ENCODE measurements around the gene DDAH2.

The DDAH2 gene

GRCh38 chr6:31728767-31729514 is at the start of gene DDAH2:
TSS of gene DDAH2 (minus strand) at chr6:31729299. CDS start at chr6:31729161, 138 bp downstream.
- DNase-seq (ENCODE audit: low read depth): no peak

- no peak for DNase-seq (ENCODE audit: low read depth)
These were observed 49.1 kb upstream of the DDAH2 start for GRCh38 chr6:31778193-31778592.

DNA sequence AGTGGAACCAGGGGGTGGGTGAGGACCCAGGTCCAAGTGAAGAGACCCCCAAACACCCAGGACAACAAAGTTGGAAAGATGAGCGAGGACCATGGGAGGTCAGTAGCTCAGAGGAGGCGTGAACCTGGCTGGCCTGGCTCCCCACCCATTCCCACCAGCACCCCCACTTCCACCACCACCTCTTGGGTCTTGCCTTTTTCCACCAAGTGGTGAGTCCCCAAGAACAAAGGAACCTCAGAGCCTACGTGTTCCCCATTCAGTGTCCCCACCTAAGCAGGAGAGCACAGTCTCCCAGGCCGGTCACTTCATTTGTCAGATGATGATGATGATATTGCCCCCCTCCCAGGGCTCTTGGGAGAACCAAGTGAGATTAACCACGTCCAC is 48.6 kb upstream of the DDAH2 start:
- DNase-seq (ENCODE audit: low read depth): no peak

DNA sequence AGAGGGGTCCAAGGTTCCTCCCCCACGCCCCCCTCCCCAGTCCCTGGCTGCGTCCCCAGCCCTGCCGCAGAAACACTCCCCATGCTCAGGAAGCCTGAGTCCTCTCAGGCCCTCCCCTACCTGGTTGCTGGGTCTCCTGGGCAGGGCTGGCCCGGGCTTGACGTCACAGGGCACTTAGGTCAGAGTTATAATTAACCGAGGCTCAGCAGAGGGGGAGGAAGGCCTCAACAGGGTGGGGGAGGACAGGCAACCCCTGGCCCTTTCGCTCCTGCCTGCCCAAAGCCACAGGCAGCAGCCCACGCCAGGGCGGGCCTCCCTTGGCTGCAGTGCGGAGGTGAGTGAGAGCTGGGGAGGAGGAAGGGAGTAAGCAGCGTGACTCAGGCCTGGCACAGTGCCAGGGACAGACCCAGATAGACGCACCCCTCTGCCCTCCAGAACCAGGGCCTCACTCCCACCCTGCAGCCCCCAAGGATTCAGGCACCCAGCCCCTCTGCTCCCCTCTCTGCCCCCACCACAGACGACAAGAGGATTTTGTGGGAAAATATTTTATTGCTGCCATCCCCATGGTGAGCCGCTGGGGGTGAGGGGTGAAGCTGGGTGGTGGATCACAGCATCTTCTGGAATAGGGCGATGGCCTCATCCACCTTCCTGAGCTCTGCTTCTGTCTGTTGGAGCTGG is 48.0 kb upstream of the DDAH2 start, which contains the start of gene VWA7:
Gene VWA7 (minus strand): TSS at position 340 of the 678 bp plus-strand sequence. CDS start 549 bp downstream, outside the sequence.
- DNase-seq (ENCODE audit: low read depth): peak; percentile 52

DNA sequence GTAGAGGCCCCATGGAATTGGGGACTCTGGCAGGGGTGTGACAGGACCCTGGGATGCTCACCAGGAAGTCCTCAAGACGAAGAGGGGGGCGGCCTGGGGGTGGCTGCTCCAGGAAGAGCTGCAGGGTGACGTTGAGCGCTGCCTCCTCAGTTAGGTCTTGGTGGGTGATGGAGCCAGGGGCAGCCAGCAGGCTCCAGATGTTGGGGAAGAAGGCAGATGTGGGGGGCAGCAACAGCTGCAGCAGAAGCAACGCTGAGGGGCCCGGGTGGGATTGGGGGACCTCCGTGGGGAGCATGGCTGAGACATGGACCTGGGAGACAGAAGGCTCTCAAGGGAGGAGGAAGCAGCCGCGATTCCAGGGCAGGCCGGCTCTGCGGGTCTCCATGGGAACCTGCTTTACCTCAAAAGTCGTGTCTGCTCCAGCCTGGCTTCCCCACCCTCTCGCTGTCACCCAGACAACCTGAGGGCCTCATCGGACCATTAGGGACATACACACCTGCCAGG is 47.4 kb upstream of the DDAH2 start:
- no peak for DNase-seq (ENCODE audit: low read depth)

GRCh38 chr6:31775633-31776484 is 46.8 kb upstream of the DDAH2 start:
- DNase-seq (ENCODE audit: low read depth): no peak

GRCh38 chr6:31775184-31775583 is 46.1 kb upstream of the DDAH2 start:
- DNase-seq (ENCODE audit: low read depth): no peak

GRCh38 chr6:31771992-31772358 is 42.9 kb upstream of the DDAH2 start:
- no peak for DNase-seq (ENCODE audit: low read depth)

DNA sequence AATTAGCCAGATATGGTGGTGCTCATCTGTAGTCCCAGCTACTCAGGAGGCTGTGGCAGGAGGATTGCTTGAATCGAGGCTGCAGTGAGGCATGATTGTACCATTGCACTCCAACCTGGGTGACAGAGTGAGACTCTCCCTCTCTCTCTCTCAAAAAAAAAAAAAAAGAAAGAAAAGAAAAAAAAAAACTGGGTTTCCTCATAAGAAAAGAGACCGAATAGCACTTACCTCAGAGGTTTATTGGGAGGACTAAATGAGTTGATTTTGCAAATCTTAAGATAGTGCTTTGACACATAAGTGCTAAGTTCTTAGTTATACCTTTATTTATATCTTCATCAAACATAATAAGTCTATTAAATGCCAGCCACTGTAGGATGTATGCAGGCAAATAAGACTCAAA is 41.8 kb upstream of the DDAH2 start:
- DNase-seq (ENCODE audit: low read depth): no peak

- peak; percentile 68 for DNase-seq (ENCODE audit: low read depth)
These were observed 40.7 kb upstream of the DDAH2 start for GRCh38 chr6:31769684-31770371.

GRCh38 chr6:31768363-31769257 is 39.5 kb upstream of the DDAH2 start:
- no peak for DNase-seq (ENCODE audit: low read depth)

DNA sequence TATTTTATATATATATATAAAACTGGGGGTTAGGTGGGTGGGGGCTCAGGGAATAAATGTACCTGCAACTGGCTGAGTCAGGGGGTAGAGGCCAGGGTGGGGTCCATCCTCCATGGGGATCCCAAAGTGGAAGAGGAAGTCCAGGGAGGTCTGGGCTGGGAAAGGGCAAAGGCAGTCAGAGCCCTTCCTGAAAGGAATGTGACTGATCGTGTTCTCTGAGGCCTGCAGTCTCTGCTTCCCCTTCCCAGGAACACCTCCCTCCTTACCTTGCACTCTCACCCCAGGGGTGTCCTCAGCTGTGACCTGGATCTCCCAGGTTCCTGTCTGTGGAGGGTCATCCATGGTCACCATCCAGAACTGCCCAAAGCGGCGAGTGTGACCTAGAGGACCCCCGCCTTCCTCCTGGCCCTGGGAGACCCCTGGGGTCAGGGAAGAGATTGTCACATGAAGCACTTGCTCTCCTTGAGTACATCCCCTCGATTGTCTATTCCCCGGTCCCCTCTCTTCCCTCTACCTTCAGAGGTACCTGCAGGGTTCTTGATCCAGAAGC is 38.1 kb upstream of the DDAH2 start:
- no peak for DNase-seq (ENCODE audit: low read depth)

- DNase-seq (ENCODE audit: low read depth): no peak
These were observed 37.1 kb upstream of the DDAH2 start for GRCh38 chr6:31765910-31766794.

GRCh38 chr6:31765559-31765909 is 36.4 kb upstream of the DDAH2 start:
- DNase-seq (ENCODE audit: low read depth): no peak

DNA sequence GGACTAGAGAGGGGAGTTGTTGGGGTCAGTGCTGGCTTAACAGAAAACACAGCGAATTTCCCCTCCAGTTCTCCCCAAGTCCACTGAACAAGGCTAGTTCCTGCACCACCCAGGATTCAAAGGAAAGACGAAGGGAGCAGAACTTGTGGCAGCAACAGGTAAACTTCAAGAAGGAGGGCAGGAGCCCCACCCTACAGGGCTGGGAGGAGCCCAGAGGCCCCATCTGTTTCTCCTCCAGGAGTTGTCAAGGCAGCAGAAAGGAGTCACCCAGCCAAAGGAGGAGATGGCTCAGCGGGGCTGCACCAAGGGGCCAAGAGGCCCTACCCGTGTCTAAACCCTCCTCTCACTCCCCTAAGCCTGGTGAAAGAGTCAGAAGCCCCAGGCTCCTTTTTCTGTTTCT is 35.1 kb upstream of the DDAH2 start:
- DNase-seq (ENCODE audit: low read depth): no peak

DNA sequence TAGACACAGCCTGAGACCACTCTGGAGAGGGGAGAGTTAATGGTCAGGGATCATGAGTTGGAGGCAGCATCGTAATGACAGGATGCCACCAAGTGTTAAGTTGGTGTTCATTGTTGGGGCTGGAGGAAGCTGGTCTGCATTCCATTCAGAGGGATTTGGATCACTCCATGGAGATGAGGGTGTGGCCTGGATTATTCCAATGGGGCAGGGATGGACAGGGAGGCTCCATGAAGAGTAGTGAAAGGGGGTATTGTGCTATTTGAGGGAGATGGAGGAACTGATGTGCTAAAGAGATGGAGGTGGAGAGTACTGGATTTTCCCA is 34.5 kb upstream of the DDAH2 start:
- DNase-seq (ENCODE audit: low read depth): no peak

DNA sequence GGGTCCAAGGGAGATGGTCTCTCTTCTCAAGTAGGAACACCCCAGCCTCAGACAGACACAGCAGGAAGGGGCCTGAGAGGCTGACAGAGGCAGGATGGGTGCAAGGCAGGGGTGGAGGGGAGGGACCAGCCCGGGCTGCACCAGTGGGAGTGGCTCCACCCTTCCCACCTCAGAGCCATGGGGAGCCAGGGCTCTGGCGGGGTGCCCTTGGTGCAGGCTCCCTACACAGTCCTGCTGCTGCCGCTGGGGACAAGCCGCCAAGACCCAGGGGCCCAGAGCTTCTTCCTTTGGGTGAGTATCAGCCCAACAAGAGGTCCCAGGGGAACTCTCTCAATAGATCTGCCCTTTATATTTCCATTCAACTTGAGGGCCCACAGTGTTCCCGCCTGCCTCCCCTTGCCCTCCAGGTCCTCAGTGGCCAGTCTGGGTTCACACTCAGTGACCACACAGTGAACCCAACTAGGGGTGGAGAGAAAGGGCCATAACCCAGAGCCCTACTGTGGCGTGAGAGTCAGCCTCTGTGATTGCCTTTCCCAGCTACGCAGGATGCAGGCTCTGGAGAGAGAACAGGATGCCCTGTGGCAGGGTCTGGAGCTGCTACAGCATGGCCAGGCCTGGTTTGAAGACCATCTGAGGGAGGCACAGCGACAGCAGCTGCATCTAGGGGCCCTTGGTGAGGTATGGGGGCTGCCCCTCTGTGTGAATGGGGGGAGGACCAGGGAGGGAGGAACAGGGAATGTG is 33.9 kb upstream of the DDAH2 start:
- no peak for DNase-seq (ENCODE audit: low read depth)

- no peak for DNase-seq (ENCODE audit: low read depth)
These were observed 33.3 kb upstream of the DDAH2 start, which contains the start of gene SAPCD1 for GRCh38 chr6:31762356-31762755. TSS of gene SAPCD1 (plus strand) at chr6:31762656. CDS start at chr6:31763055, 399 bp downstream.

GRCh38 chr6:31761343-31761742 is 32.2 kb upstream of the DDAH2 start:
- DNase-seq (ENCODE audit: low read depth): no peak
